Regular cardiac myocyte (primary cell): ENCODE data around the gene RAMAC. TPM values are rescaled to one million over a fixed set of nuclear protein-coding genes. Genes with fewer than 3 reads are reported as not detected.

Source experiments
- total RNA-seq: library from RNA; depleted of rRNA; stranded (reverse); fragments of >200 nt; gene quantifications from 2 replicates; pipeline ENCODE4 v1.2.3, GENCODE V29; 2014

RAMAC gene
- 35.1 and 36.6 TPM in 2 replicates for total RNA-seq

GRCh38 chr15:82985688-82986441 is at the start of gene RAMAC:
TSS of gene RAMAC (plus strand) at chr15:82986210. CDS start at chr15:82989019, 2,809 bp downstream.

DNA sequence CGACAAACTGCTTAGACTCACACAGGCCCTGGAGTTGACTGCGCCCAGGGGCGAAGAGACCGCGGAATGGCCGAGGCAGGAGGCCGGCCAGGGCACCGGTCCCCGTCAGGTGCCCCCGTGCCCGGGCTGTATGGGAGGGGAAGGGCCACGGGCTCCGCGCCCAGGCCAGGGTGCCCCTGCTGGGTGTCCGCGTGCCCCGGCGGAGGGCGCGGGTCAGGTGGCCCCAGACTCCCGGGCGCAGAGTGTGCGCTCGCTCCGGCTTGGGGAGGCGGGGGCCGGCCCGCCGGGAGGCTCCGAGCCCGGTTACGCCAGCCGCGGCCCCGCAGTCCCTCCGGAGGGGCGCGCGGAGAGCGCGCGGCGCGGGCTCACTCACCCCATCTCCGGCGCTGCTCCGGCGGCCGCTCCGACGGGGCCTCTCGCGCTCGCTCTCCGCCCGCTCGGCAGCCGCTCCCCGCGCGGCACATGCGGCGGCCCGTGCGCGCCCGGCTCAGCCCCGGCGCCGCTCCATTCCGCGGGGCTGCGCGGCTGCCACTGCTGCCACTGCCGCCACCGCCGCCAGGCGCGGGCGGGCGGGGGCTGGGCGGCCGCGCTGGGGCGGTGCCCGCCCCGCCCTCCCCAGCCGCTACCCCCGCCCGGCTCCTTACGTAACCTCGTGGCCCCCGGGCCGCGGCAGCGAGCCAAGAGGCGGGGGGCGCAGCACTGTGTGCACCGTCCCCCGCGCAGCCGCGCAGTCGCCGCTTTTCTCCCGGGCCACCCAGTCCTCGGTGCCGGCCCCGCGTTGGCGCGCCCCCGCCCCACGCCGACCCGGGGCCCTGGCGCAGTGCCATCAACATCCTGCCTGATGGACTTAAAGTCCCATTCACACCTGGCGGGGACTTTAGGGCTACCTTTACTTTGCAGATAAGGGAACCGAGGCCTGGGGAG is 33.6 kb upstream of the RAMAC start, which contains the start of gene HOMER2:
TSS of gene HOMER2 (minus strand) at position 563 of the 924 bp plus-strand sequence. CDS start at position 378, 185 bp downstream.

DNA sequence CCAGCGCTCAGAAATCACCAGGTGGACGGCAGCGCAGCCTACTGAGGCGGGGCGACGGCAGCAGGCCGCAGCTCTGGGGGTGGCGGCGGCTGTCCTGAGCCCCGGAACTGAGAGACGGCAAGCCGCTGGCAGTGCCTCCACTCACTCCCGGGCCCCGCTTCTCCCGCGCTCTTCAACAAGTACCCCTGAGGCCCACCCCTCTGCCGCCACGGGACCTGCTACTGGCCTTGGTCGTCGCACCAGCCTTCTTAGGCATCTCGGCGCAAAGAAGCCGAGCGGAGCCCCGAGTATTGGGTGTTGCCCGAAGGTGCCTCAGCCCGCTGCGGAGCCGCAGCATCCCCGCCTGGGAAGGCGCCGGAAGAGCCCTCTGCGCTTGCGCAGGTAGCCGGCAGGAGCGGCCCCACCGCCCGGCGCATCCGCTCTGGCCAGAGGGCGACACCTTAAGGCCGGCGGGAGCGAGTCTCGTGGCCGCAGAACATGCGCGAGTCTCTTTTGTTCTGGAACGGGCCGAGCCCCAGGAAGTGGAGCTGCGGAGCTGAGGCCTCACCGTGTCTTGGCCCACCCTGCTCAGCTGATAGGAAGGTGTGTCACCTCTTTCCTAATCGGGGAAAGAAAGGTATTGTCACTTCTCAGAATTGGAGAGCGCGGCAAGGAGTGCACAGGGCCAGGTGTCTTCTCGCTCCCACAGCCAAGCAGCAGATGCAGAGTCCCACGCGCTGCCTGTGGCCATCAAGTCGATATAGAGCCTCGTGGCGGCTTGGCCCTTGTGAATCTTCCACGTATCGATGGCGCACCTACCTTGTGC is 25.5 kb downstream of the RAMAC start, which contains the start of gene C15orf40:
TSS of gene C15orf40 (minus strand) at position 369 of the 805 bp plus-strand sequence. CDS start at position 337, 32 bp downstream.

Other genes with a start within 250 kb of the RAMAC start
- gene FSD2, start 180.1 kb upstream of the RAMAC start, total RNA-seq, result under 0.01 TPM in 1 of 2 replicates, not detected in the other
- 4.2 and 5.4 TPM in 2 replicates for gene WHAMM, start 176.6 kb upstream of the RAMAC start, total RNA-seq
- gene HOMER2, start 33.5 kb upstream of the RAMAC start, total RNA-seq, result 2.1 and 44.8 TPM in 2 replicates
- 7.7 and 8.7 TPM in 2 replicates for gene C15orf40, start 25.4 kb downstream of the RAMAC start, total RNA-seq
- 97.5 and 102 TPM in 2 replicates for gene BTBD1, start 81.0 kb downstream of the RAMAC start, total RNA-seq
- 0.85 and 0.96 TPM in 2 replicates for gene TM6SF1, start 121.4 kb downstream of the RAMAC start, total RNA-seq
- 40.6 and 59.0 TPM in 2 replicates for gene HDGFL3, start 221.6 kb downstream of the RAMAC start, total RNA-seq